ENCODE results near the gene TRIM31. TPM values are rescaled to one million over a fixed set of nuclear protein-coding genes. Genes with fewer than 3 reads are reported as not detected.
A peak's percentile ranks its signal among the peaks of the same experiment; 100 is the strongest.

TRIM31 gene
- total RNA-seq, 3 donors from 2014 or later = 121 to 202 (median 182) TPM

DNA sequence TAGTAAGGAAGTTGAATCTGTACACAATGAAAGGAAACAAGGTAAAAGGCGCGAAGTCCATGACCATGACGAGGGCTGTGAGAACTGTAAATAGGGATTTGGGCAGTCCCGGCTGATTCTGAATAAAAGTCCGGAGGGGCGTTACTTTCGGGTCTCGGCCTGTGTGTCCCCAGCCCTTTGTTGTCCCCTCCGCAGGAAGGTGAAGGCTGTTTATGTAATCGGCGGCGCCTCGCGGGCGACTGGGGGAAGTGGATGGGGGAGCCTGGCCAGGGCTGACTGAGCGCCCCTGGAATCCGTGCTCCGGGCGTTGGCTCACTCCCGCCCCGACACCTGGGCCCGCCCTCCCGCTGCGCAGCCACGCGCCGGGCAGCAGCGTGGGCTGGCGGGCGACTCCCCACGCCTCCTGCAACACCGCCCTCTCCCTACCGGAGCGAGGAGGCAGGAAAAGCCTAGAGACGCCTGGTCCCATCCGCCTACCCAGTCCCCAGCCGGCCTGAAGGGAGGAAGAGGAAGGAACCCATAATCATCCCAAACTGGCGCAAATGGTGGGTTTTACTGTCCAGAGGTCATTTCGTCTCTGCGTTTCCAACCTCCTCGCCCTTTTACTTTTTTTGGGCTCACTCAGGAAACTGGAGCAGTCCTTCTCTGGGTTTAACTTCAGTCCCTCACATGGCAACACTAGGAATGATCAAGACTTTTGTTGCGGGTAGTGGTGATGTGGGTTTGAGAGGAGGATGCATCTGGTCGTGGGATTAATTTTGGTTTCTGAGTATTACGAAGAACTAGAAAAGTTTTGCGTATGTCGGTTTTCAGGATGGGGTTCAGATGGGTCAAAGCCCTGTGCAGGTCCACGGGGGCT is 12.1 kb downstream of the TRIM31 start:
- Histone ChIP-seq H3K36me3 (ENCODE audit: low read depth) (no peaks in the 10 kb centered on the region), H3K4me3 (no peak overlapping the region), H3K4me1 (ENCODE audit: low read depth) (peaks cover 26% of the 10 kb centered on the region), H3K9me3 (no peaks in the 10 kb centered on the region)
- DNase-seq = peak; percentile 79 to 90 (median 86)
- intact Hi-C loops (cut with DNase I, micrococcal nuclease) = loop anchor here in 1 of 2 donors (10.0 kb wide), 1 partner anchor 74 kb away; no protein-coding TSS in a partner anchor
- TF ChIP-seq, protein P1, sequence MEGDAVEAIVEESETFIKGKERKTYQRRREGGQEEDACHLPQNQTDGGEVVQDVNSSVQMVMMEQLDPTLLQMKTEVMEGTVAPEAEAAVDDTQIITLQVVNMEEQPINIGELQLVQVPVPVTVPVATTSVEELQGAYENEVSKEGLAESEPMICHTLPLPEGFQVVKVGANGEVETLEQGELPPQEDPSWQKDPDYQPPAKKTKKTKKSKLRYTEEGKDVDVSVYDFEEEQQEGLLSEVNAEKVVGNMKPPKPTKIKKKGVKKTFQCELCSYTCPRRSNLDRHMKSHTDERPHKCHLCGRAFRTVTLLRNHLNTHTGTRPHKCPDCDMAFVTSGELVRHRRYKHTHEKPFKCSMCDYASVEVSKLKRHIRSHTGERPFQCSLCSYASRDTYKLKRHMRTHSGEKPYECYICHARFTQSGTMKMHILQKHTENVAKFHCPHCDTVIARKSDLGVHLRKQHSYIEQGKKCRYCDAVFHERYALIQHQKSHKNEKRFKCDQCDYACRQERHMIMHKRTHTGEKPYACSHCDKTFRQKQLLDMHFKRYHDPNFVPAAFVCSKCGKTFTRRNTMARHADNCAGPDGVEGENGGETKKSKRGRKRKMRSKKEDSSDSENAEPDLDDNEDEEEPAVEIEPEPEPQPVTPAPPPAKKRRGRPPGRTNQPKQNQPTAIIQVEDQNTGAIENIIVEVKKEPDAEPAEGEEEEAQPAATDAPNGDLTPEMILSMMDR (IDR thresholded peaks at IDR 0.05) = peak; percentile 7
- peak; percentile 71 for ATAC-seq

DNA sequence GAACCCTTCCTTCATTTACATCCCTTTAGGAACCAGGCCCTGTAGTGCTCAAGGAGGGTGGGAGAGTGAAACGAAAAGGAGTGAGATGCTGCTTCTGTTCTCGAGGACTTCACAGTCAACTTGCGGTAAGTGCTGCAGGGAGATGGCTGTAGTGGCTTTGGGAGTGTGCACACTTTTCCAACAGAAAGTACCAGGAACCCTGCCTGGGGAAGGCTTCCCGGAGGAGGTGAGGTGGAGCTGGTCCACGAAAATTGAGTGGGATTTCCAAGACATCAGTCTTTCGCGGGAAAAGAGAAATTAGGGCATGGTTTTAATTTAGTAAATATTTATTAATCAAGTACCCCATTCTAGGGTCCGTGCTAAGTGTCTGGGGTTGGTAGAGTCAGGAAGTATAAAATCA is 12.7 kb downstream of the TRIM31 start:
- Histone ChIP-seq H3K9me3 (no peaks in the 10 kb centered on the region), H3K4me3 (no peak overlapping the region), H3K4me1 (ENCODE audit: low read depth) (peaks cover 26% of the 10 kb centered on the region), H3K36me3 (ENCODE audit: low read depth) (no peaks in the 10 kb centered on the region)
- TF ChIP-seq, protein P1 (IDR thresholded peaks at IDR 0.05) = no peak
- DNase-seq (no peak), ATAC-seq (no peak)
- intact Hi-C loops (cut with DNase I, micrococcal nuclease) = loop anchor here in 1 of 2 donors (10.0 kb wide), 1 partner anchor 75 kb away; no protein-coding TSS in a partner anchor

DNA sequence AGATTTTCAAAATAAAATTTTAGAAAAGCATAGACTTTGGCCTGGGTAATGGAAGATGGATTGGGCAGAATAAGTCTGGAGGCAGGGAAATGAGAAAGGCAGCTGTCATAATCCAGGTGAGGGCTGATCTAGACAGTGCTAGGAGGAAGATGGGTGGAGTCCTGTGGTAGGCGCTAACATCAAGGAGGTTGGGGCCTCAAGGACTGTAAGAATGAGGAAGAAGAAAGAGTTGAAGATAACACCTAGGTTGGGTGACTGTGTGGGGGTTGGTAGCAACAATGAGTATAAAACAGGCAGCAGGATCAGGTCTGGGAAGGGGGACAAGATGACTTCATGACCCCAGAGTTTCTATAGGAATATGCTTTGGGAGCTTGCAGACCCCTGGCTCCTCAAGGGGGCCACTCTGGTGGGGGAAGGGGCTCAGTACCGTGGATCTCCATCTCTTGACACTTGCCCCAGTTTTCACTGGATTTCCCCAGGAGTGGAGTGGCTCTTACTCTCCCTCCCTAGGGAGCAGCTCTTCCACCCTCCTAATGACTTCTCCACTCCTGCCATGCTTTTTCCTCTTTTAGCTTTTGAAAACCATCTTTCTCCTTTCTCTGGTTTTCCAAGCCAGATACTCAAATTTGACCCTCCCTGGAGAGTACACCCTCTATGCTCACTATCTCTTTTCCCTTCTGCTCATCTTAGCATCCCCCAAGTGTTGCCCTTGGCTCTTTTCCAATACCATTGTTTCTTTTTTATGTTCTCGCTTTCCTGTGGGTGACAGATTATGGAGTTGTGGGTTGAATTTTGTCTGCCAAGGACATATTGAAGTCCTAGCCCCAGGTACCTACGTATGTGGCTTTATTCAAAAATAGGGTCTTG is 14.8 kb downstream of the TRIM31 start:
- Histone ChIP-seq H3K9me3 (no peaks in the 10 kb centered on the region), H3K4me3 (no peak overlapping the region), H3K4me1 (ENCODE audit: low read depth) (peaks cover 22% of the 10 kb centered on the region), H3K36me3 (ENCODE audit: low read depth) (no peaks in the 10 kb centered on the region)
- peak; percentile 48 for ATAC-seq
- TF ChIP-seq, protein P1 (IDR thresholded peaks at IDR 0.05) = no peak
- DNase-seq = peak in 1 of 3 donors; percentile 82
- intact Hi-C loops (cut with DNase I, micrococcal nuclease) = no loop called here

DNA sequence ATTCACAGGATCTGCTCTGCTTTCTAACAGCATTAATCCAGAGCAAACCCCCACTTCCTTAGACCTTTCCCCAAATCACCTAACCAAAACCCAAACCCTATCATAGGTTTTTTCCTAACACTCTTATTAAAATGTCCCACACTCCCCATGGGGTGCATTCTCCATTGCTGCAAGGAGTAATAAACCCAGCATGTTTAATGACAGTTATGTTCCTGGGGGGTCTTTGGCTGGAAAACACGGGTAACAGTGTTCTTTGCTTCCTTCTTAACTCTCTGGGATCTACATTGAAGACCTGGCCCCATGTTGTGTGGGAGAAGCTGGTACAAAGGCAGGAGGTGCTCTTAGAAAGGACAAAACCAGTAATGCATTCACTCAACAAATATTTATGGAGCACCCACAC is 16.1 kb downstream of the TRIM31 start:
- intact Hi-C loops (cut with DNase I, micrococcal nuclease) = no loop called here
- no peak for DNase-seq
- no peaks in the 10 kb centered on the region for H3K9me3 ChIP-seq
- TF ChIP-seq, protein P1 (IDR thresholded peaks at IDR 0.05) = no peak
- H3K4me3 ChIP-seq = no peak overlapping the region
- H3K4me1 ChIP-seq (ENCODE audit: low read depth) = peaks cover 22% of the 10 kb centered on the region
- no peaks in the 10 kb centered on the region for H3K36me3 ChIP-seq (ENCODE audit: low read depth)
- ATAC-seq = no peak

DNA sequence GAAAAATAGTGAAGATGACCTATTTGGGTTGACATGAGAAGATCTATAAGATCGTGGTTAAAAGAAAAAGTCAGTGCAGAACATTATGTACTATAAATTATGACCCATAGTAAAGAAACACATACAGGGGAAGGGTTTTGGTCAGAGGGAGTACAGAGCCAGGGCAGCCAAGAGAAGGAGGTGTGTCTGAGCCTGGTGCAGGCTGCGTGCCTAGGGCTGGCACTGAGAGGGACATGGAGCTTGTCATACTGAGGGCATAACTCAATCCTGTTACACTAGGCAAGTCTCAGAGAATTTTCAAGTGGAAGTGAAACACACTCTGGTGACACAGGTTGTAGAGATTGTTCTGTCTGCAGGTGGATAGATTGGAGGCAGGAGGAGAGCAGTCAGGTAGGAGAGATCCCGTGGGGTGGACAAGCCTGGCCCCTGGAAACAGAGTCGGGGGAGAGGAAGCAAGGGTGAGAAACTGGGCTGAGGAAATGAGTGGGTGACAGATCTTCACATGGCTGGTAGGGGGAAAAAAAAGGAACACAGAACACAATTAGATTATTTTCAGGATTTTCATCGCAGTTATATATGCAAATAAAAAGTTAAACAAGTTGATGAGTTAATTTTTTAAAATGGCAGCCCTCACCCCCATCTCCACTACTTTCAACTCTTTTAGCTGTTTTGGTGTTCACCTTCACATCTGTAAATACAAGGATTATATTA is 18.8 kb downstream of the TRIM31 start:
- no peak for DNase-seq
- ATAC-seq = no peak
- H3K4me1 ChIP-seq (ENCODE audit: low read depth) = peaks cover 10% of the 10 kb centered on the region
- H3K4me3 ChIP-seq = no peak overlapping the region
- no peaks in the 10 kb centered on the region for H3K9me3 ChIP-seq
- intact Hi-C loops (cut with DNase I, micrococcal nuclease) = no loop called here
- TF ChIP-seq, protein P1 (IDR thresholded peaks at IDR 0.05) = no peak
- H3K36me3 ChIP-seq (ENCODE audit: low read depth) = no peaks in the 10 kb centered on the region
